GM23338 (cell line): ENCODE results near the gene NLE1. TPM values are rescaled to one million over a fixed set of nuclear protein-coding genes. Genes with fewer than 3 reads are reported as not detected.

Source experiments
- ATAC-seq: fragments of 200-7000 bp; cut with Tn5 transposase; 3 replicates; pipeline ENCODE4 v1.9.1; 2020
- DNase-seq: peaks from one replicate; pipeline ENCODE4 v3.0.0-alpha.2; 2015; ENCODE audit warnings: low spot score
- H2AFZ ChIP-seq: fragments of 200-600 bp; sonication (generic); 2 replicates; pipeline ENCODE4 v1.8.0; 2016; ENCODE audit warnings: antibody characterized with exemption, mild to moderate bottlenecking, moderate library complexity
- H3F3A ChIP-seq: fragments of 200-600 bp; sonication (generic); replicated peaks from 2 replicates; pipeline ENCODE4 v1.8.0; 2017; ENCODE audit warnings: antibody characterized with exemption, mixed run types, low read depth
- H3K27ac ChIP-seq: fragments of 200-600 bp; sonication (generic); 2 replicates; pipeline ENCODE4 v1.6.1; 2016; ENCODE audit warnings: low read depth
- H3K27me3 ChIP-seq: fragments of 200-600 bp; sonication (generic); 2 replicates; pipeline ENCODE4 v1.8.0; 2016; ENCODE audit warnings: mild to moderate bottlenecking, mixed run types, moderate library complexity; ENCODE audit not compliant: insufficient read depth
- H3K36me3 ChIP-seq: fragments of 200-600 bp; sonication (generic); 2 replicates; pipeline ENCODE4 v1.8.0; 2016; ENCODE audit warnings: mild to moderate bottlenecking; ENCODE audit not compliant: insufficient read depth
- H3K4me1 ChIP-seq: fragments of 200-600 bp; sonication (generic); 2 replicates; pipeline ENCODE4 v1.8.0; 2016; ENCODE audit warnings: mild to moderate bottlenecking, moderate library complexity; ENCODE audit not compliant: insufficient read depth
- H3K4me2 ChIP-seq: fragments of 200-600 bp; sonication (generic); 2 replicates; pipeline ENCODE4 v1.7.1; 2017; ENCODE audit warnings: mixed run types
- H3K4me3 ChIP-seq: fragments of 200-600 bp; sonication (generic); 2 replicates; pipeline ENCODE4 v1.6.1; 2016; ENCODE audit warnings: mixed run types
- H3K79me2 ChIP-seq: fragments of 200-600 bp; sonication (generic); replicated peaks from 2 replicates; pipeline ENCODE4 v1.8.0; 2017; ENCODE audit warnings: mild to moderate bottlenecking; ENCODE audit not compliant: insufficient read depth
- H3K9me2 ChIP-seq: fragments of 200-600 bp; sonication (generic); 2 replicates; pipeline ENCODE4 v1.8.0; 2017; ENCODE audit not compliant: insufficient read depth
- H4K20me1 ChIP-seq: fragments of 200-600 bp; sonication (generic); replicated peaks from 2 replicates; pipeline ENCODE4 v1.8.0; 2017; ENCODE audit warnings: mild to moderate bottlenecking; ENCODE audit not compliant: insufficient read depth
- H3K27ac Mint-ChIP-seq: 2 replicates; pipeline ENCODE4 v1.8.0; 2020; ENCODE audit warnings: inconsistent platforms, mild to moderate bottlenecking, moderate library complexity, mixed read lengths
- H3K27me3 Mint-ChIP-seq: 3 replicates; pipeline ENCODE4 v1.8.0; 2022; ENCODE audit warnings: low read depth, mild to moderate bottlenecking, moderate library complexity, mixed read lengths, inconsistent platforms; ENCODE audit not compliant: insufficient read depth, poor library complexity
- H3K36me3 Mint-ChIP-seq: 3 replicates; pipeline ENCODE4 v1.8.0; 2021; ENCODE audit warnings: low read depth, mild to moderate bottlenecking, inconsistent platforms, moderate library complexity, mixed read lengths
- H3K4me1 Mint-ChIP-seq: 3 replicates; pipeline ENCODE4 v1.8.0; 2020; ENCODE audit warnings: mild to moderate bottlenecking, inconsistent platforms, mixed read lengths
- H3K4me3 Mint-ChIP-seq: 3 replicates; pipeline ENCODE4 v1.8.0; 2021; ENCODE audit warnings: moderate library complexity, mild to moderate bottlenecking, inconsistent platforms, mixed read lengths
- H3K9me3 Mint-ChIP-seq: 3 replicates; pipeline ENCODE4 v1.8.0; 2020; ENCODE audit warnings: moderate library complexity, mild to moderate bottlenecking, inconsistent platforms, mixed read lengths
- CREB1 ChIP-seq: fragments of 250-450 bp; sonication (Bioruptor Pico); IDR thresholded peaks from 2 replicates; pipeline ENCODE4 v1.5.0; 2020; ENCODE audit warnings: low read depth, mild to moderate bottlenecking, moderate library complexity
- EZH2 ChIP-seq: fragments of 200-600 bp; sonication (generic); IDR thresholded peaks from one replicate; pipeline ENCODE4 v1.8.0; 2017; ENCODE audit warnings: antibody characterized with exemption, mild to moderate bottlenecking, low read depth; ENCODE audit not compliant: unreplicated experiment
- EZH2phosphoT487 ChIP-seq: fragments of 200-600 bp; sonication (generic); IDR thresholded peaks from one replicate; pipeline ENCODE4 v1.8.1; 2018; ENCODE audit warnings: antibody characterized with exemption; ENCODE audit not compliant: unreplicated experiment
- JUNB ChIP-seq: IDR thresholded peaks from one replicate; pipeline ENCODE4 v1.6.1; 2016; ENCODE audit warnings: antibody characterized with exemption; ENCODE audit not compliant: unreplicated experiment
- NANOG ChIP-seq: IDR thresholded peaks from 2 replicates; pipeline ENCODE4 v1.6.1; 2016; ENCODE audit warnings: antibody characterized with exemption, borderline replicate concordance
- POLR2AphosphoS5 ChIP-seq: IDR thresholded peaks from 2 replicates; pipeline ENCODE4 v1.6.1; 2016; ENCODE audit warnings: antibody characterized with exemption, low read depth
- REST ChIP-seq: IDR thresholded peaks from one replicate; pipeline ENCODE4 v1.6.1; 2018; ENCODE audit warnings: antibody characterized with exemption; ENCODE audit not compliant: unreplicated experiment
- STAT1 ChIP-seq: IDR thresholded peaks from one replicate; pipeline ENCODE4 v1.6.1; 2016; ENCODE audit warnings: antibody characterized with exemption; ENCODE audit not compliant: unreplicated experiment
- ZNF114 ChIP-seq: fragments of 250-450 bp; sonication (Bioruptor Pico); IDR thresholded peaks from 2 replicates; pipeline ENCODE4 v1.5.0; 2020; ENCODE audit warnings: mild to moderate bottlenecking, moderate library complexity
- ZNF331 ChIP-seq: fragments of 250-450 bp; sonication (Bioruptor Pico); IDR thresholded peaks from 2 replicates; pipeline ENCODE4 v1.5.0; 2020; ENCODE audit warnings: low read depth, mild to moderate bottlenecking, moderate library complexity
- ZNF462 ChIP-seq: fragments of 250-450 bp; sonication (Bioruptor Pico); IDR thresholded peaks from 2 replicates; pipeline ENCODE4 v1.5.0; 2020; ENCODE audit warnings: mild to moderate bottlenecking, moderate library complexity
- polyA plus RNA-seq: library from polyadenylated mRNA; unstranded; fragments of >200 nt; fragmentation: Nextera tagmentation; extraction: Ambion mirVana; gene quantifications from 2 replicates; pipeline ENCODE4 v1.2.1, GENCODE V29; 2016
- total RNA-seq: library from RNA; depleted of rRNA; stranded (reverse); fragments of >200 nt; shearing (Covaris generic); gene quantifications from 2 replicates; pipeline ENCODE4 v1.2.3, GENCODE V29; 2014
- TF ChIP-seq, protein P1 (sequence below): IDR thresholded peaks from 2 replicates; pipeline ENCODE4 v1.6.1; 2016; ENCODE audit warnings: antibody characterized with exemption
- TF ChIP-seq, protein P2 (sequence below), 2 experiments: fragments of 200-600 bp in 1 of 2; sonication (generic) in 1 of 2; conservative IDR thresholded peaks; 2 replicates each; pipeline versions ENCODE4 v1.5.1 to v1.6.1; 2016 to 2017; ENCODE audit warnings: antibody characterized with exemption in 2 of 2, low read depth in 2 of 2, mild to moderate bottlenecking in 2 of 2, moderate library complexity in 1 of 2

Gene NLE1
- total and polyA plus RNA-seq, 2 experiments from 2014 or later: 16.6 to 66.4 TPM

DNA sequence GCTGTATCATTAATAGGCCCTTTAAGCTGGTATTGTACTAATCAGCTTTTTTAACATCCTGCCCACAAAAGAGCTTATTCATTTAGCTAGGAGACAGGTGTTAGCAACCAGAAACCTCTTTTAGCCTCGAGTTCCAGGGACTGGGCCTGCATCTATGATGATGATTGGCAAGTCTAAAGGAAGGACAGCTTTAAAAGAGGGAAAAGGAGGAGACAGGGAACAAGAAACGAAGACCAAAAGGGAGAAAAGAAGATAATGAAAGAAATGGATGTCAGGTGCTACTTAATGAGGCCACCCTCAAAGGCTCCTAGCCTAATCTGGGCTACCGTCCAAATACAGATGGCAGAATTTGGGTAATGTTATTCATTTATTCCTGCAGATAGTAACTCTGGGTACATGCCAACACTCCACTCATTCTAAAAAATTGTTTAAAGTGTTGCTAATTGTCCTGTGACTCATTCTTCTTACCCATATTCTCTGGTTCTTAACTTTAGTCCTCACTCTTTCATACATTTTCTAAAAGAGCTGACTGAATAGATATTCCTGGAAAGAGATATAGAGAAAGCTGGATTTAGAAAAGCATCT lies 59.9 kb downstream of the NLE1 start:
- Histone ChIP-seq H3K36me3 (no peaks in the 10 kb centered on the region), H3K4me2 (0 out of 2 replicates have a peak overlapping the region, but pooled peaks have one; percentile 60)

More for the DNA sequence above, 59.9 kb downstream of the NLE1 start:
- Histone ChIP-seq H3K27ac (peak overlapping the region; percentile 46), H3K4me3 (no peak overlapping the region), H2AFZ (no peak overlapping the region), H3K4me1 (peaks cover 70% of the 10 kb centered on the region), H3F3A (no peaks in the 10 kb centered on the region), H3K27me3 (no peaks in the 10 kb centered on the region), H4K20me1 (peaks cover 2% of the 10 kb centered on the region; the same call in 1 of the 2 replicates), H3K79me2 (peaks cover 13% of the 10 kb centered on the region; the same call in 1 of the 2 replicates), H3K9me2 (no peaks in the 10 kb centered on the region)
- peaks cover 2% of the 10 kb centered on the region for H3K27me3 Mint-ChIP-seq
- H3K4me3 Mint-ChIP-seq: no peak overlapping the region
- TF ChIP-seq REST (no peak), POLR2AphosphoS5 (no peak), JUNB (no peak), ZNF462 (CRISPR knock-in tag) (no peak), CREB1 (CRISPR knock-in tag) (no peak), STAT1 (no peak), ZNF114 (CRISPR knock-in tag) (no peak), NANOG (no peak), ZNF331 (no peak), EZH2phosphoT487 (no peak), EZH2 (no peak)
- TF ChIP-seq, protein P1, sequence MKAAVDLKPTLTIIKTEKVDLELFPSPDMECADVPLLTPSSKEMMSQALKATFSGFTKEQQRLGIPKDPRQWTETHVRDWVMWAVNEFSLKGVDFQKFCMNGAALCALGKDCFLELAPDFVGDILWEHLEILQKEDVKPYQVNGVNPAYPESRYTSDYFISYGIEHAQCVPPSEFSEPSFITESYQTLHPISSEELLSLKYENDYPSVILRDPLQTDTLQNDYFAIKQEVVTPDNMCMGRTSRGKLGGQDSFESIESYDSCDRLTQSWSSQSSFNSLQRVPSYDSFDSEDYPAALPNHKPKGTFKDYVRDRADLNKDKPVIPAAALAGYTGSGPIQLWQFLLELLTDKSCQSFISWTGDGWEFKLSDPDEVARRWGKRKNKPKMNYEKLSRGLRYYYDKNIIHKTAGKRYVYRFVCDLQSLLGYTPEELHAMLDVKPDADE: no peak
- TF ChIP-seq, protein P2, sequence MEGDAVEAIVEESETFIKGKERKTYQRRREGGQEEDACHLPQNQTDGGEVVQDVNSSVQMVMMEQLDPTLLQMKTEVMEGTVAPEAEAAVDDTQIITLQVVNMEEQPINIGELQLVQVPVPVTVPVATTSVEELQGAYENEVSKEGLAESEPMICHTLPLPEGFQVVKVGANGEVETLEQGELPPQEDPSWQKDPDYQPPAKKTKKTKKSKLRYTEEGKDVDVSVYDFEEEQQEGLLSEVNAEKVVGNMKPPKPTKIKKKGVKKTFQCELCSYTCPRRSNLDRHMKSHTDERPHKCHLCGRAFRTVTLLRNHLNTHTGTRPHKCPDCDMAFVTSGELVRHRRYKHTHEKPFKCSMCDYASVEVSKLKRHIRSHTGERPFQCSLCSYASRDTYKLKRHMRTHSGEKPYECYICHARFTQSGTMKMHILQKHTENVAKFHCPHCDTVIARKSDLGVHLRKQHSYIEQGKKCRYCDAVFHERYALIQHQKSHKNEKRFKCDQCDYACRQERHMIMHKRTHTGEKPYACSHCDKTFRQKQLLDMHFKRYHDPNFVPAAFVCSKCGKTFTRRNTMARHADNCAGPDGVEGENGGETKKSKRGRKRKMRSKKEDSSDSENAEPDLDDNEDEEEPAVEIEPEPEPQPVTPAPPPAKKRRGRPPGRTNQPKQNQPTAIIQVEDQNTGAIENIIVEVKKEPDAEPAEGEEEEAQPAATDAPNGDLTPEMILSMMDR (conservative IDR thresholded peaks at IDR 0.05; ENCODE audit: low read depth in 2 of 2): no peak
- no peaks in the 10 kb centered on the region; the same call in 2 of the 3 replicates for H3K9me3 Mint-ChIP-seq
- DNase-seq (no peak), ATAC-seq (no peak)
- peaks cover 63% of the 10 kb centered on the region for H3K4me1 Mint-ChIP-seq
- H3K27ac Mint-ChIP-seq: peak overlapping the region; percentile 54
- H3K36me3 Mint-ChIP-seq: no peaks in the 10 kb centered on the region; the same call in 2 of the 3 replicates
